T-cell (primary cell): ENCODE measurements around the gene ZNF692. TPM values are rescaled to one million over a fixed set of nuclear protein-coding genes. Genes with fewer than 3 reads are reported as not detected.
A peak's percentile ranks its signal among the peaks of the same experiment; 100 is the strongest.

Experiments
- ATAC-seq, 4 experiments: fragments of 200-7000 bp in 3 of 4; fragments of 150-1000 bp in 1 of 4; cut with Tn5 transposase; replicated peaks in 1 of 4; 1 replicate in 3 of 4; 2 replicates in 1 of 4; pipeline ENCODE4 v1.10.0; 2021; ENCODE audit warnings: moderate library complexity in 3 of 4, mild to moderate bottlenecking in 2 of 4, moderate number of reproducible peaks in 1 of 4
- CTCF ChIA-PET, 2 donors: fragments of 300-600 bp; sonication (Branson Sonifier 250); formaldehyde crosslinking; loops; one replicate each; lab custom pipeline; 2022; ENCODE audit warnings: antibody characterized with exemption in 2 of 2; lab: Charles Lee
- POLR2A ChIA-PET, 2 donors: fragments of 300-600 bp; sonication (Branson Sonifier 250); formaldehyde crosslinking; loops; one replicate each; lab custom pipeline; 2022; ENCODE audit warnings: antibody characterized with exemption in 2 of 2; lab: Charles Lee
- DNase-seq, 35 experiments: peaks; one replicate each; pipeline versions ENCODE4 v3.0.0 to v3.0.0-alpha.2; 2013 to 2023
- H3K27ac ChIP-seq: one replicate; pipeline ENCODE4 v1.5.1; 2013; ENCODE audit warnings: low read length
- H3K27me3 ChIP-seq, 2 experiments: replicated peaks in 1 of 2; 1 replicate in 1 of 2; 2 replicates in 1 of 2; pipeline versions ENCODE4 v1.6.1 to v1.7.0; 2013; ENCODE audit warnings: low read length in 1 of 2, mixed read lengths in 1 of 2; ENCODE audit not compliant: control insufficient read depth in 2 of 2, insufficient read depth in 2 of 2; ENCODE audit errors: extremely low read depth in 1 of 2
- H3K36me3 ChIP-seq, 2 donors: 1 replicate in 1 of 2; 2 replicates in 1 of 2; pipeline versions ENCODE4 v1.6.1 to v1.7.0; 2013; ENCODE audit warnings: low read length in 1 of 2; ENCODE audit not compliant: control insufficient read depth in 2 of 2, insufficient read depth in 1 of 2; ENCODE audit errors: extremely low read depth in 1 of 2
- H3K4me1 ChIP-seq, 2 experiments: 1 replicate in 1 of 2; 2 replicates in 1 of 2; pipeline versions ENCODE4 v1.6.1 to v1.7.0; 2013; ENCODE audit warnings: low read length in 2 of 2, mixed read lengths in 1 of 2; ENCODE audit not compliant: insufficient read depth in 2 of 2, control insufficient read depth in 1 of 2; ENCODE audit errors: extremely low read depth in 1 of 2
- H3K4me3 ChIP-seq, 2 donors: 1 replicate in 1 of 2; 2 replicates in 1 of 2; pipeline versions ENCODE4 v1.5.1 to v1.7.0; 2013; ENCODE audit warnings: mild to moderate bottlenecking in 2 of 2, low read length in 1 of 2, moderate library complexity in 1 of 2; ENCODE audit not compliant: control insufficient read depth in 1 of 2; ENCODE audit errors: extremely low read depth in 1 of 2
- H3K9me3 ChIP-seq: 2 replicates; pipeline ENCODE4 v1.7.0; 2013
- H3K27ac Mint-ChIP-seq, 2 donors: one replicate each; pipeline ENCODE4 v1.8.0; 2020 to 2021; ENCODE audit warnings: mild to moderate bottlenecking in 2 of 2, mixed read lengths in 2 of 2
- H3K27me3 Mint-ChIP-seq, 2 donors: one replicate each; pipeline ENCODE4 v1.8.0; 2021 to 2022; ENCODE audit warnings: mixed read lengths in 2 of 2
- H3K36me3 Mint-ChIP-seq: one replicate; pipeline ENCODE4 v1.8.0; 2021; ENCODE audit warnings: mixed read lengths
- H3K4me1 Mint-ChIP-seq, 3 donors: one replicate each; pipeline ENCODE4 v1.8.0; 2020 to 2022; ENCODE audit warnings: mixed read lengths in 3 of 3, mild to moderate bottlenecking in 1 of 3
- H3K4me3 Mint-ChIP-seq, 3 donors: one replicate each; pipeline ENCODE4 v1.8.0; 2020 to 2022; ENCODE audit warnings: mild to moderate bottlenecking in 3 of 3, mixed read lengths in 3 of 3, moderate library complexity in 3 of 3
- H3K9me3 Mint-ChIP-seq, 3 donors: one replicate each; pipeline ENCODE4 v1.8.0; 2020 to 2022; ENCODE audit warnings: mixed read lengths in 3 of 3
- WGBS: methylation state at CpG from one replicate; pipeline ENCODE4 v1.1.5; 2013; ENCODE audit warnings: missing lambda C conversion rate; ENCODE audit not compliant: insufficient coverage; 5-methylcytosine and 5-hydroxymethylcytosine counted together
- total RNA-seq, 35 experiments: library from RNA in 6 of 35; stranded (reverse) in 6 of 35; fragments of 120-200 nt in 1 of 35; gene quantifications; one replicate each; pipeline versions ENCODE4 v1.2.1 to v1.2.4 and lab custom pipeline; 2013 to 2026

Gene ZNF692
- total RNA-seq, 5 donors from 2014 or later (not counting 1 experiment from before 2014, with no cell fraction given), result 53.9 to 88.1 (median 78.7) TPM

- Histone ChIP-seq H3K36me3 (peaks cover 0 to 30% of the 10 kb centered on the region in 2 donors), H3K27me3 (no peaks in the 10 kb centered on the region), H3K9me3 (no peaks in the 10 kb centered on the region), H3K4me3 (peak overlapping the region in 1 of 2 donors; percentile 35), H3K27ac (no peak overlapping the region), H3K4me1 (peaks cover 38 to 79% of the 10 kb centered on the region in 2 experiments)
- peak in 1 of 35 experiments; percentile 2 for DNase-seq
- no peak for ATAC-seq
- no peaks in the 10 kb centered on the region for H3K27me3 Mint-ChIP-seq
- no peaks in the 10 kb centered on the region for H3K9me3 Mint-ChIP-seq
- peaks cover 43% of the 10 kb centered on the region for H3K36me3 Mint-ChIP-seq
- H3K4me3 Mint-ChIP-seq, result peak overlapping the region; percentile 88 to 99 (median 97)
- H3K27ac Mint-ChIP-seq, result no peak overlapping the region
- ChIA-PET CTCF (no interaction called here), POLR2A (no interaction called here)
- WGBS, result 90% methylated on average over 2 of the region's 2 CpGs
- peaks cover 78 to 84% (median 83%) of the 10 kb centered on the region in 3 donors for H3K4me1 Mint-ChIP-seq
Observed at GRCh38 chr1:248823517-248824001, 35.3 kb downstream of the ZNF692 start.

GRCh38 chr1:248822148-248823032, 36.5 kb downstream of the ZNF692 start:
- Histone ChIP-seq H3K27ac (no peak overlapping the region), H3K36me3 (peaks cover 0 to 30% of the 10 kb centered on the region in 2 donors), H3K27me3 (no peaks in the 10 kb centered on the region), H3K4me3 (no peak overlapping the region), H3K9me3 (no peaks in the 10 kb centered on the region), H3K4me1 (peaks cover 42 to 89% of the 10 kb centered on the region in 2 experiments)
- Mint-ChIP-seq H3K4me3 (peak overlapping the region; percentile 88 to 99 (median 97)), H3K9me3 (no peaks in the 10 kb centered on the region), H3K27ac (no peak overlapping the region), H3K4me1 (peaks cover 85 to 94% (median 93%) of the 10 kb centered on the region in 3 donors), H3K36me3 (peaks cover 43% of the 10 kb centered on the region), H3K27me3 (no peaks in the 10 kb centered on the region)
- peak in 1 of 35 experiments; percentile 0 for DNase-seq
- WGBS, result 96% methylated on average over 3 of the region's 15 CpGs
- ChIA-PET CTCF (interaction anchor here (0.6 to 0.7 kb wide), 2 partner anchors 15 to 36 kb away, joined by 3 to 5 read pairs; partner anchors contain the start of gene ZNF692 (in 1 of the 2)), POLR2A (interaction anchor here (0.5 to 0.9 kb wide), 3 partner anchors 15 to 1459 kb away, joined by 4 to 6 read pairs (median 6); no protein-coding TSS in a partner anchor)
- no peak for ATAC-seq

DNA sequence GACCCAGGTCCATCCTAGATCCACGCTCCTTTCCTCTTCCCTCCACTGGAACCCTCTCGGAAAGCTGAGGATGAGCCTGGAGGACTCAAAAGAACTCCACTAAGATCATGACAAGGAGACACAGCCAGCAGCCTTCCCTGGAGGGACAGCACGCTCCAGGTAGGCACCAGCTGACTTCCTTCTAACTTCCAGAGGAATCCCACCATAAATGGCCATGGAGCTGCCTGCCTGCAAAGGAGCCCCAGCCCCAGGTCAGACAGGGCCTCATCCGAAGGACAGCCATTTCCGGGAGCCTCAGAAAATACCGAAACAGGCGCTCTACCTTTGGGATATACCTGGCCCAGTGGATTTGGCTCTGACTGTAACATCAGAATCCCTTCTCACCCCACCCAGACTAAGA, 37.2 kb downstream of the ZNF692 start:
- Mint-ChIP-seq H3K36me3 (peaks cover 47% of the 10 kb centered on the region), H3K27ac (no peak overlapping the region), H3K9me3 (no peaks in the 10 kb centered on the region), H3K4me3 (peak overlapping the region in 1 of 3 donors; percentile 97), H3K4me1 (peaks cover 86 to 97% (median 95%) of the 10 kb centered on the region in 3 donors), H3K27me3 (no peaks in the 10 kb centered on the region)
- no peaks in the 10 kb centered on the region for H3K27me3 ChIP-seq
- H3K4me3 ChIP-seq, result no peak overlapping the region
- H3K9me3 ChIP-seq, result no peaks in the 10 kb centered on the region
- WGBS, result 93% methylated on average over 7 of the region's 7 CpGs
- H3K36me3 ChIP-seq, result peaks cover 0 to 37% of the 10 kb centered on the region in 2 donors
- no peak for DNase-seq
- no peak overlapping the region for H3K27ac ChIP-seq
- no peak for ATAC-seq
- CTCF ChIA-PET, result interaction anchor here in 1 of 2 donors (0.6 kb wide), 1 partner anchor 37 kb away, joined by 5 read pairs; the partner anchor contains the start of gene ZNF692
- peaks cover 45 to 89% of the 10 kb centered on the region in 2 experiments for H3K4me1 ChIP-seq
- POLR2A ChIA-PET, result interaction anchor here in 1 of 2 donors (0.9 kb wide), 1 partner anchor 15 kb away, joined by 6 read pairs; no protein-coding TSS in a partner anchor

- Mint-ChIP-seq H3K27me3 (no peaks in the 10 kb centered on the region), H3K4me3 (peak overlapping the region in 1 of 3 donors; percentile 97), H3K9me3 (no peaks in the 10 kb centered on the region), H3K4me1 (peaks cover 90 to 98% (median 97%) of the 10 kb centered on the region in 3 donors), H3K27ac (no peak overlapping the region), H3K36me3 (peaks cover 48% of the 10 kb centered on the region)
- ChIA-PET POLR2A (interaction anchor here in 1 of 2 donors (0.6 kb wide), 1 partner anchor 19 kb away, joined by 4 read pairs; no protein-coding TSS in a partner anchor), CTCF (no interaction called here)
- WGBS, result 84% methylated on average over 3 of the region's 3 CpGs
- ATAC-seq (no peak), DNase-seq (no peak)
- Histone ChIP-seq H3K36me3 (peaks cover 0 to 43% of the 10 kb centered on the region in 2 donors), H3K27me3 (no peaks in the 10 kb centered on the region), H3K9me3 (no peaks in the 10 kb centered on the region), H3K4me1 (peaks cover 49 to 89% of the 10 kb centered on the region in 2 experiments), H3K27ac (no peak overlapping the region), H3K4me3 (no peak overlapping the region)
Observed at GRCh38 chr1:248821101-248821500, 37.8 kb downstream of the ZNF692 start.

- Mint-ChIP-seq H3K27me3 (no peaks in the 10 kb centered on the region), H3K36me3 (peaks cover 56% of the 10 kb centered on the region), H3K4me3 (peak overlapping the region in 1 of 3 donors; percentile 30), H3K9me3 (no peaks in the 10 kb centered on the region), H3K4me1 (peaks cover 93 to 96% (median 96%) of the 10 kb centered on the region in 3 donors), H3K27ac (peak overlapping the region; percentile 32 to 76)
- H3K27ac ChIP-seq, result no peak overlapping the region
- peaks cover 0 to 53% of the 10 kb centered on the region in 2 donors for H3K36me3 ChIP-seq
- H3K4me3 ChIP-seq, result no peak overlapping the region
- 85% methylated on average over 4 of the region's 7 CpGs for WGBS
- CTCF ChIA-PET, result interaction anchor here in 1 of 2 donors (0.5 kb wide), 1 partner anchor 102 kb away, joined by 3 read pairs; no protein-coding TSS in a partner anchor
- DNase-seq (no peak), ATAC-seq (no peak)
- peaks cover 52 to 90% of the 10 kb centered on the region in 2 experiments for H3K4me1 ChIP-seq
- no peaks in the 10 kb centered on the region for H3K9me3 ChIP-seq
- POLR2A ChIA-PET, result no interaction called here
- H3K27me3 ChIP-seq, result no peaks in the 10 kb centered on the region
Observed at GRCh38 chr1:248820041-248820585, 38.8 kb downstream of the ZNF692 start.
